ENCODE results near the gene NKRF.
A peak's percentile ranks its signal among the peaks of the same experiment; 100 is the strongest.

Gene NKRF

GRCh38 chrX:119606280-119607017, at the start of gene NKRF:
Gene NKRF (minus strand): TSS chrX:119606424.
- no peak for TF ChIP-seq CTCF (IDR thresholded peaks at IDR 0.05; ENCODE audit: low read depth, low read length)
- DNase-seq (ENCODE audit: extremely low read depth, low read depth), result peak; percentile 72

DNA sequence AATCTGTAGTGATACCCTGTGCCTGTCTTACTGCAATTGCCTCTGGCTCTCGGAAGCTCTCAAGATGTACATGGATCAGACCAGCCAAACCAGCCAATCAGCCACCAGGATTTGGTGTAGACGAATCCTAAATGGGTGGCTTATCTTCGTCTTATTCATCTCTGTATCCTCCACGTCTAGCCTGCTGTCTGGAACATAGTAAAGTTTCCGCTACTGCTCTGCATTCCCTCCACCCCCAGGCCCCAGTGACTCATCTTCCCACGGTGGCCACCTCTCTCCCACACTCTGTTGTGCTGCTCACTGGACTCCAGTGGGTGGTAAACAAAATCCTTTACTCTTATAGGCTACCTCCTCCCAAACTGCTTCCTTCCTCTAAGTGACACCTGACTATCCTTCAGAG, 48.9 kb upstream of the NKRF start:
- DNase-seq (ENCODE audit: extremely low read depth, low read depth), result no peak
- TF ChIP-seq CTCF (IDR thresholded peaks at IDR 0.05; ENCODE audit: low read depth, low read length), result no peak

- no peak; the same call in 1 of the 2 replicates for TF ChIP-seq CTCF (IDR thresholded peaks at IDR 0.05; ENCODE audit: low read depth, low read length)
- no peak for DNase-seq (ENCODE audit: extremely low read depth, low read depth)
Observed at GRCh38 chrX:119654112-119654531, 47.9 kb upstream of the NKRF start.

- DNase-seq (ENCODE audit: extremely low read depth, low read depth), result no peak
- no peak for TF ChIP-seq CTCF (IDR thresholded peaks at IDR 0.05; ENCODE audit: low read depth, low read length)
Observed at GRCh38 chrX:119648421-119648775, 42.2 kb upstream of the NKRF start.

DNA sequence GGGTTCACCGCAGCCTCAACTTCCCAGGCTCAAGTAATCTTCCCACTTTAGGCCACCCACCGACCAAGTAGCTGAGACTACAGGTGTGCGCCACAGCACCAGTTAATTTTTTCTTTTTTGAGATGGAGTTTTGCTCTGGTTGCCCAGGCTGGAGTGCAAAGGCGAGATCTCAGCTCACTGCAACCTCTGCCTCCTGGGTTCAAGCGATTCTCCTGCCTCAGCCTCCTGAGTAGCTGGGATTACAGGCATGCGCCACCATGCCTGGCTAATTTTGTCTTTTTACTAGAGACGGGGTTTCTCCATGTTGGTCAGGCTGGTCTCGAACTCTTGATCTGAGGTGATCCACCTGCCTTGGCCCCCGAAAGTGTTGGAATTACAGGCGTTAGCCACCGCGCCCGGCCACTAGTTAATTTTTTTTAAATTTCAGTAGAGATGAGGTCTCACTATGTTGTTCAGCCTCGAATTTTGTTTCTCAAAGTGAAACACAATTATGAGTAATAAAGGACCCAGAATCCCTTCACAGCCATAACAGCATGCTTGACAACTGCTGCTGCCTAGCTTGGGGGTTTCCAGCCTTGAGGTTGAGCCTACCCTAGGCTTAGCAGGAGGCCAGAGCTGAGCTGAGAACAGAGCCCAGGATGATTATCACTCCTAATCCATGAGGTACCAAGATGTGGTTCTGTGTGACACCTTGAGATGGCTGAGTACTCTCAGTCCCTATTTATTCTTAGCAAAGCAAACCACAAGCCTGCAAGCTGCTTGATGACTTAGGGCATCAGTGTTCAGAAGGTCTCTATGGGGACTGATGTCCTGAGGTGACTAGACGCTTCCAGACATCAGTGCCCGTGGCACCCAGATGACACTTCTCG, 41.6 kb upstream of the NKRF start:
- no peak for DNase-seq (ENCODE audit: extremely low read depth, low read depth)
- no peak for TF ChIP-seq CTCF (IDR thresholded peaks at IDR 0.05; ENCODE audit: low read depth, low read length)

DNA sequence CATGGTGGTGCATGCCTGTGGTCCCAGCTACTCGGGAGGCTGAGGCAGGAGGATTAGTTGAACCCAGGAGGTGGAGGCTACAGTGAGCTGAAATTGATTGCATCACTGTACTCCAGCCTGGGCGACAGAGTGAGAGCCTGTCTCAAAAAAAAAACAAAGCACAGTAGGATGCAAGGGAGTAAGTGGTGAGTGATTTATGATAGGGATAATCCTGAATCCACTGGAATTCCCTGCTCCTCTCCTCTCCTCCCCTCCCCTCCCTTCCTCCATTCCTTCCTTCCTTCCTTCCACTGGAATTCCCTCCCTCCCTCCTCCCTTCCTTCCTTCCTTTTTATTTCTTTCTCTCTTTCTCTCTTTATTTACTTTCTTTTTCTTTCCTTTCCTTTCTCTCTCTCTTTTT, 40.9 kb upstream of the NKRF start:
- no peak for DNase-seq (ENCODE audit: extremely low read depth, low read depth)
- no peak for TF ChIP-seq CTCF (IDR thresholded peaks at IDR 0.05; ENCODE audit: low read depth, low read length)

DNA sequence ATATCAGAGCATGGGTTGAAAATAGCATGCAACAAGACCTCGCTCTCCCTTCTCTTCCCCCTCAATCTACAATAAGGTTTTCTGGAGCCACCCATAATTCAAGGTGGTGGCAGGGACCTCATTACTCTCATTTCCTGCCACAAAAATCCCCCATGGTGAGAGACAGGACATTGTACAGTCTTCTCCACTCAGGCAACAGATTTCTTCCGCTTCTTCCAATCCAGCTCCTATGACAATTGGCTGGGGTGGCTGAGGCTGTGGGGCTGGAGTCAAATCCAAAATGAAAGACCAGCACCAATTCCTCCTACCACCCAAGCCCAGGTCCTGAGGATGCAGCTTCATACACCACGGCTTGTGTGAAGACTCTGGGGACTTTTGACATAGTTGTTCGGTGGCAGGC, 40.3 kb upstream of the NKRF start:
- TF ChIP-seq CTCF (IDR thresholded peaks at IDR 0.05; ENCODE audit: low read depth, low read length), result no peak
- DNase-seq (ENCODE audit: extremely low read depth, low read depth), result no peak

All from AG09319 (cell line).